ENCODE data around the gene LTC4S.

The LTC4S gene

GRCh38 chr5:179796877-179797608 lies 3.3 kb downstream of the LTC4S start:
- no peak for DNase-seq

GRCh38 chr5:179797741-179798140 lies 4.0 kb downstream of the LTC4S start:
- DNase-seq, result no peak

GRCh38 chr5:179798144-179798770 lies 4.5 kb downstream of the LTC4S start:
- no peak for DNase-seq

GRCh38 chr5:179798771-179799643 lies 5.2 kb downstream of the LTC4S start:
- DNase-seq, result no peak

GRCh38 chr5:179799644-179799973 lies 5.8 kb downstream of the LTC4S start:
- no peak for DNase-seq

GRCh38 chr5:179800071-179800695 lies 6.4 kb downstream of the LTC4S start:
- DNase-seq, result no peak

GRCh38 chr5:179800696-179801201 lies 7.0 kb downstream of the LTC4S start:
- no peak for DNase-seq

- peak; percentile 84 for DNase-seq
Measured at GRCh38 chr5:179801304-179802206, 7.8 kb downstream of the LTC4S start.

GRCh38 chr5:179802207-179802883 lies 8.6 kb downstream of the LTC4S start:
- no peak for DNase-seq

GRCh38 chr5:179802950-179803562 lies 9.3 kb downstream of the LTC4S start:
- DNase-seq, result no peak

GRCh38 chr5:179803651-179804554 lies 10.1 kb downstream of the LTC4S start:
- DNase-seq, result peak; percentile 40

- no peak for DNase-seq
Measured at GRCh38 chr5:179804555-179804947, 10.8 kb downstream of the LTC4S start.

- DNase-seq, result no peak
Measured at GRCh38 chr5:179805070-179805528, 11.3 kb downstream of the LTC4S start.

- peak; percentile 37 for DNase-seq
Measured at GRCh38 chr5:179805529-179806249, 11.9 kb downstream of the LTC4S start.

- DNase-seq, result peak; percentile 66
Measured at GRCh38 chr5:179806250-179807048, 12.7 kb downstream of the LTC4S start, which contains the start of gene MGAT4B. TSS of gene MGAT4B (minus strand) at chr5:179806866. CDS start at chr5:179806583, 283 bp downstream.

- no peak for DNase-seq
Measured at GRCh38 chr5:179812135-179812825, 18.5 kb downstream of the LTC4S start.

- DNase-seq, result no peak
Measured at GRCh38 chr5:179812997-179813607, 19.3 kb downstream of the LTC4S start.

Measured in stimulated activated CD4-positive, alpha-beta T cell treated with anti-CD3 and anti-CD28 coated beads, Interleukin-12 subunit alpha, Interleukin-12 subunit beta, amount 100 ng/mL, for 4 hours (primary cell).